Measurements from ENCODE around the gene DHRS3. TPM values are rescaled to one million over a fixed set of nuclear protein-coding genes. Genes with fewer than 3 reads are reported as not detected.

The DHRS3 gene
- total RNA-seq, 1 donor from 2014 or later = 64.1 TPM

DNA sequence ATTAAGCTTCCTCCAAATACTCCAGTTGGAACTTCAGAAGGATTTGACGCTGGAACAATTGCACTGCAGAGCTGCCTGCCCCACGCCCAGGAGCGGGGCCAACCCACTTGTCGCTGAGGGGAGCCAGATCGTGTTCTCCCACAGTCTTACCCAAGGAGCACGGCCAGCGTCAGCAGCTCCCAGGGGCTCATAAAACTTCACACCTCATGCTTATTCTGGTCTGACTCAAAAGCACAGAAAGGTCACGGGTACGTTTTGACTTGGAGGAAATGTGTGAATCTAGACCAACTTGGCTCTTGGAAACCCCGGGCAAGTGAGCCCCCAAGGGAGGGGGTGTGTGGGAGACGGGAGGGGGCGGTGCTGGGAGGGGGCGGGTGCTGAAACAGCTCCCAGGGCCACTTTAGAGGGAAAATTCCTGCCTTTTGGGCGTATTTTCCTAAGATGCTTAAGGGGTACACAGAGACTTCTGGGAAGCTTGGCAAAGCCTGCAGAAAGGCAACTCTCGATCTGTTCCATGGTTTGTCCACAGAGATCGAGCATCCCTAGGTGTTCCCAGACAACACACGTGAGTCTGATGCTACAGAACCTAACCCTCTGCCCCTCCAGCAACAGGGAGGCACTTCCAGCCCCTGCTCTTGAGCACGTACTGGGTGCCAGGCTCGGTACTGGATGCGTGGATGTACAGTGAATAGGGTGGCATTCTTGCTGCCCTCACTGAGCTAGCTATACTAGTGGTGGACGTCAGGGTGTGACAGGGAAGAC lies 98.9 kb downstream of the DHRS3 start:
- no peak for DNase-seq (ENCODE audit: low read depth in 2 of 2)

Other genes with a start within 250 kb of the DHRS3 start
- not detected in 2 replicates for gene AADACL4, start 25.9 kb upstream of the DHRS3 start, total RNA-seq
- gene AADACL3, start 97.9 kb upstream of the DHRS3 start, total RNA-seq = not detected in 2 replicates
- not detected in 2 replicates for gene CFAP107, start 128.0 kb upstream of the DHRS3 start, total RNA-seq
- not detected in 2 replicates for gene PRAMEF12, start 155.5 kb upstream of the DHRS3 start, total RNA-seq
- gene PRAMEF1, start 173.2 kb upstream of the DHRS3 start, total RNA-seq = not detected in 2 replicates
- not detected in 2 replicates for gene PRAMEF11, start 213.2 kb upstream of the DHRS3 start, total RNA-seq
- not detected in 2 replicates for gene HNRNPCL1, start 230.5 kb upstream of the DHRS3 start, total RNA-seq
- gene PRAMEF2, start 238.9 kb upstream of the DHRS3 start, total RNA-seq = not detected in 2 replicates

Measured in dermis microvascular lymphatic vessel endothelial cell (primary cell).